H1 (cell line): Measurements from ENCODE around the gene ICE1. TPM values are rescaled to one million over a fixed set of nuclear protein-coding genes. Genes with fewer than 3 reads are reported as not detected.

Source experiments
- BACH1 ChIP-seq: IDR thresholded peaks from 2 replicates; pipeline ENCODE4 v1.6.1; 2012; ENCODE audit warnings: low read length, improper control_type of control experiment
- EP300 ChIP-seq, 2 experiments: IDR thresholded peaks; 1 replicate in 1 of 2; 2 replicates in 1 of 2; pipeline ENCODE4 v1.6.1; 2011 to 2012; ENCODE audit warnings: low read depth in 2 of 2, low read length in 2 of 2, mild to moderate bottlenecking in 2 of 2, borderline replicate concordance in 1 of 2, inconsistent platforms in 1 of 2, moderate library complexity in 1 of 2
- GTF2F1 ChIP-seq: IDR thresholded peaks from 2 replicates; pipeline ENCODE4 v1.6.1; 2012; ENCODE audit warnings: low read depth, low read length, improper control_type of control experiment, borderline replicate concordance
- RAD21 ChIP-seq, 2 experiments: IDR thresholded peaks in 1 of 2; conservative IDR thresholded peaks in 1 of 2; 2 replicates each; pipeline ENCODE4 v1.6.1; 2011; ENCODE audit warnings: low read depth in 2 of 2, low read length in 2 of 2, improper control_type of control experiment in 1 of 2, inconsistent platforms in 1 of 2, mild to moderate bottlenecking in 1 of 2, moderate library complexity in 1 of 2
- SRF ChIP-seq: IDR thresholded peaks from 2 replicates; pipeline ENCODE4 v1.6.1; 2011; ENCODE audit warnings: mild to moderate bottlenecking, low read depth, low read length, moderate library complexity
- TBP ChIP-seq: IDR thresholded peaks from 2 replicates; pipeline ENCODE4 v1.6.1; 2011; ENCODE audit warnings: low read depth, low read length, improper control_type of control experiment
- polyA plus RNA-seq, 7 experiments: library from polyadenylated mRNA; depleted of rRNA in 3 of 7; stranded (reverse) in 5 of 7; unstranded in 2 of 7; fragments of >200 nt in 5 of 7; fragments of 200-250 nt in 2 of 7; gene quantifications; 1 replicate in 5 of 7; 2 replicates in 1 of 7; 4 replicates in 1 of 7; pipeline versions ENCODE4 v1.2.1 to v1.2.3, GENCODE V29; 2011 to 2013; ENCODE audit warnings: missing spikeins in 2 of 7, mixed read lengths in 2 of 7
- total RNA-seq: library from RNA; stranded (reverse); fragmentation: NEBNext Ultra II Directional; extraction: Animal tissue kit (Norgen Biotek cat#: 25700); gene quantifications from 2 replicates; pipeline ENCODE4 v1.2.1, GENCODE V29; 2021
- TF ChIP-seq, protein P1 (sequence below): IDR thresholded peaks from 2 replicates; pipeline ENCODE4 v1.6.1; 2012; ENCODE audit warnings: inconsistent platforms
- TF ChIP-seq, protein P2 (sequence below): fragments of 300-600 bp; sonication (generic); IDR thresholded peaks from 2 replicates; pipeline ENCODE4 v1.7.1; 2012; ENCODE audit warnings: low read length, moderate library complexity, mild to moderate bottlenecking, inconsistent platforms; ENCODE audit not compliant: insufficient replicate concordance

The ICE1 gene
- total and polyA plus RNA-seq, 2 of the 8 experiments (the other 6 are each of a cell fraction or from before 2014, with no cell fraction given) = 11.8 to 53.9 TPM

DNA sequence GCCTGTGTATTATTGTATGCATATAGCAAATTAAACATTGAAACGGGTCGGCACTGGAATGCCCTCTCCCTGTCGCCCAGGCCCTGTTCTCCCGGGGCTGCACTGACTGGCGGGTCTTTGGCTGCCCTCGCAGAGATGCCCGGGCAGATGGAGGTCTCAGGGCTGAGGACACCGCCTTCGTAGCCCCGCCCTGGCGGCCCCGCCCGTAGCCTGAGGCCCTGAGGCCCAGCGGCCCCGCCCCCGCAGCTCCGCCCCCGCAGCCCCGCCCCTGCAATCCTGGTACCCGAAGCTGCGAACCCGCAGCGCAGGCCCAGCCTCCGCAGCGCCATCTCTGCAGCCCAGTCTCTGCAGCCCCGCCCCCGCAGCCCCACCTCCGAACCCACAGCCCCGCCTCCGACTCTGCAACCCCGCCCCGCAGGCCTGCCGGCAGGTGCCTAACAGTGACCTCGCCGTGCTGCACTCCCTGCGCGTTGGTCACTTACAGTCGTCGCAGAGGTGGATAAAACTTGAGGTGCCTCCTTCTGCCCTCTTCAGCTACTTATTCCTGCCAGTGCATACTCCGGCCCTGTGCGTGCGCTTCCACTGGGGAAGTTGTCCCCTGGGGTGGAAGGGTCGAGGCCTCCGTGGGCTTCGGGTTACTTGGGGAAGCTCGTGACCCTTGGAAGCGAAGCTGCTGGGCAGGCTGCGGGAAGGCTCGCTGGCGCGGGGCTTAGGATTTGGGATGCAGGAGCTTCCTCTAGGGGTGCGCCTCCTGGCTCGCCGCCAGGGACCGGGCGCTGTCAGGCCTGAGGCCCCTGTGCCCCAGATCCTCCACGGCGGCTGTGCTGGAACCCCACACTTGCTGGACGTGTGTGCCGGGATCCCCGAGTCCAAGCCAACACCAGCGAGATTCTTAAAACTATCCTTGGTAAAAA, 72.3 kb downstream of the ICE1 start (continued):
- peak in 1 of 2 experiments; percentile 13; a peak in 2 of 4 replicates for TF ChIP-seq RAD21 (IDR thresholded peaks at IDR 0.05 in 1 of 2, conservative IDR thresholded peaks at IDR 0.05 in 1 of 2; ENCODE audit: low read depth in 2 of 2, low read length in 2 of 2)
- TF ChIP-seq GTF2F1 = no peak
- TF ChIP-seq EP300 (IDR thresholded peaks at IDR 0.05; ENCODE audit: borderline replicate concordance in 1 of 2, low read depth in 2 of 2, low read length in 2 of 2) = no peak
- TF ChIP-seq BACH1 = no peak
- TF ChIP-seq, protein P1, sequence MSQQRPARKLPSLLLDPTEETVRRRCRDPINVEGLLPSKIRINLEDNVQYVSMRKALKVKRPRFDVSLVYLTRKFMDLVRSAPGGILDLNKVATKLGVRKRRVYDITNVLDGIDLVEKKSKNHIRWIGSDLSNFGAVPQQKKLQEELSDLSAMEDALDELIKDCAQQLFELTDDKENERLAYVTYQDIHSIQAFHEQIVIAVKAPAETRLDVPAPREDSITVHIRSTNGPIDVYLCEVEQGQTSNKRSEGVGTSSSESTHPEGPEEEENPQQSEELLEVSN = peak; percentile 53; the same call in 1 of the 2 replicates
- TF ChIP-seq, protein P2, sequence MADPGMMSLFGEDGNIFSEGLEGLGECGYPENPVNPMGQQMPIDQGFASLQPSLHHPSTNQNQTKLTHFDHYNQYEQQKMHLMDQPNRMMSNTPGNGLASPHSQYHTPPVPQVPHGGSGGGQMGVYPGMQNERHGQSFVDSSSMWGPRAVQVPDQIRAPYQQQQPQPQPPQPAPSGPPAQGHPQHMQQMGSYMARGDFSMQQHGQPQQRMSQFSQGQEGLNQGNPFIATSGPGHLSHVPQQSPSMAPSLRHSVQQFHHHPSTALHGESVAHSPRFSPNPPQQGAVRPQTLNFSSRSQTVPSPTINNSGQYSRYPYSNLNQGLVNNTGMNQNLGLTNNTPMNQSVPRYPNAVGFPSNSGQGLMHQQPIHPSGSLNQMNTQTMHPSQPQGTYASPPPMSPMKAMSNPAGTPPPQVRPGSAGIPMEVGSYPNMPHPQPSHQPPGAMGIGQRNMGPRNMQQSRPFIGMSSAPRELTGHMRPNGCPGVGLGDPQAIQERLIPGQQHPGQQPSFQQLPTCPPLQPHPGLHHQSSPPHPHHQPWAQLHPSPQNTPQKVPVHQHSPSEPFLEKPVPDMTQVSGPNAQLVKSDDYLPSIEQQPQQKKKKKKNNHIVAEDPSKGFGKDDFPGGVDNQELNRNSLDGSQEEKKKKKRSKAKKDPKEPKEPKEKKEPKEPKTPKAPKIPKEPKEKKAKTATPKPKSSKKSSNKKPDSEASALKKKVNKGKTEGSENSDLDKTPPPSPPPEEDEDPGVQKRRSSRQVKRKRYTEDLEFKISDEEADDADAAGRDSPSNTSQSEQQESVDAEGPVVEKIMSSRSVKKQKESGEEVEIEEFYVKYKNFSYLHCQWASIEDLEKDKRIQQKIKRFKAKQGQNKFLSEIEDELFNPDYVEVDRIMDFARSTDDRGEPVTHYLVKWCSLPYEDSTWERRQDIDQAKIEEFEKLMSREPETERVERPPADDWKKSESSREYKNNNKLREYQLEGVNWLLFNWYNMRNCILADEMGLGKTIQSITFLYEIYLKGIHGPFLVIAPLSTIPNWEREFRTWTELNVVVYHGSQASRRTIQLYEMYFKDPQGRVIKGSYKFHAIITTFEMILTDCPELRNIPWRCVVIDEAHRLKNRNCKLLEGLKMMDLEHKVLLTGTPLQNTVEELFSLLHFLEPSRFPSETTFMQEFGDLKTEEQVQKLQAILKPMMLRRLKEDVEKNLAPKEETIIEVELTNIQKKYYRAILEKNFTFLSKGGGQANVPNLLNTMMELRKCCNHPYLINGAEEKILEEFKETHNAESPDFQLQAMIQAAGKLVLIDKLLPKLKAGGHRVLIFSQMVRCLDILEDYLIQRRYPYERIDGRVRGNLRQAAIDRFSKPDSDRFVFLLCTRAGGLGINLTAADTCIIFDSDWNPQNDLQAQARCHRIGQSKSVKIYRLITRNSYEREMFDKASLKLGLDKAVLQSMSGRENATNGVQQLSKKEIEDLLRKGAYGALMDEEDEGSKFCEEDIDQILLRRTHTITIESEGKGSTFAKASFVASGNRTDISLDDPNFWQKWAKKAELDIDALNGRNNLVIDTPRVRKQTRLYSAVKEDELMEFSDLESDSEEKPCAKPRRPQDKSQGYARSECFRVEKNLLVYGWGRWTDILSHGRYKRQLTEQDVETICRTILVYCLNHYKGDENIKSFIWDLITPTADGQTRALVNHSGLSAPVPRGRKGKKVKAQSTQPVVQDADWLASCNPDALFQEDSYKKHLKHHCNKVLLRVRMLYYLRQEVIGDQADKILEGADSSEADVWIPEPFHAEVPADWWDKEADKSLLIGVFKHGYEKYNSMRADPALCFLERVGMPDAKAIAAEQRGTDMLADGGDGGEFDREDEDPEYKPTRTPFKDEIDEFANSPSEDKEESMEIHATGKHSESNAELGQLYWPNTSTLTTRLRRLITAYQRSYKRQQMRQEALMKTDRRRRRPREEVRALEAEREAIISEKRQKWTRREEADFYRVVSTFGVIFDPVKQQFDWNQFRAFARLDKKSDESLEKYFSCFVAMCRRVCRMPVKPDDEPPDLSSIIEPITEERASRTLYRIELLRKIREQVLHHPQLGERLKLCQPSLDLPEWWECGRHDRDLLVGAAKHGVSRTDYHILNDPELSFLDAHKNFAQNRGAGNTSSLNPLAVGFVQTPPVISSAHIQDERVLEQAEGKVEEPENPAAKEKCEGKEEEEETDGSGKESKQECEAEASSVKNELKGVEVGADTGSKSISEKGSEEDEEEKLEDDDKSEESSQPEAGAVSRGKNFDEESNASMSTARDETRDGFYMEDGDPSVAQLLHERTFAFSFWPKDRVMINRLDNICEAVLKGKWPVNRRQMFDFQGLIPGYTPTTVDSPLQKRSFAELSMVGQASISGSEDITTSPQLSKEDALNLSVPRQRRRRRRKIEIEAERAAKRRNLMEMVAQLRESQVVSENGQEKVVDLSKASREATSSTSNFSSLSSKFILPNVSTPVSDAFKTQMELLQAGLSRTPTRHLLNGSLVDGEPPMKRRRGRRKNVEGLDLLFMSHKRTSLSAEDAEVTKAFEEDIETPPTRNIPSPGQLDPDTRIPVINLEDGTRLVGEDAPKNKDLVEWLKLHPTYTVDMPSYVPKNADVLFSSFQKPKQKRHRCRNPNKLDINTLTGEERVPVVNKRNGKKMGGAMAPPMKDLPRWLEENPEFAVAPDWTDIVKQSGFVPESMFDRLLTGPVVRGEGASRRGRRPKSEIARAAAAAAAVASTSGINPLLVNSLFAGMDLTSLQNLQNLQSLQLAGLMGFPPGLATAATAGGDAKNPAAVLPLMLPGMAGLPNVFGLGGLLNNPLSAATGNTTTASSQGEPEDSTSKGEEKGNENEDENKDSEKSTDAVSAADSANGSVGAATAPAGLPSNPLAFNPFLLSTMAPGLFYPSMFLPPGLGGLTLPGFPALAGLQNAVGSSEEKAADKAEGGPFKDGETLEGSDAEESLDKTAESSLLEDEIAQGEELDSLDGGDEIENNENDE = no peak
- TF ChIP-seq SRF = no peak
- 0 out of 2 replicates have a peak, but pooled peaks have one; percentile 23 for TF ChIP-seq TBP
